Fibroblast of lung (primary cell): ENCODE data around the gene ABCF2. TPM values are rescaled to one million over a fixed set of nuclear protein-coding genes. Genes with fewer than 3 reads are reported as not detected.
A peak's percentile ranks its signal among the peaks of the same experiment; 100 is the strongest.

Experiments used
- DNase-seq, 2 donors: peaks; one replicate each; pipeline versions ENCODE4 v3.0.0 to v3.0.0-alpha.2; 2010; ENCODE audit warnings: low read depth in 2 of 2
- H2AFZ ChIP-seq: 2 replicates; pipeline ENCODE4 v1.5.1; 2012; ENCODE audit warnings: low read length, control low read depth, inconsistent platforms
- H3K27ac ChIP-seq: 2 replicates; pipeline ENCODE4 v1.5.1; 2011; ENCODE audit warnings: low read length, control low read depth; ENCODE audit not compliant: insufficient read depth
- H3K27me3 ChIP-seq: 2 replicates; pipeline ENCODE4 v1.5.1; 2011; ENCODE audit warnings: mild to moderate bottlenecking, low read length; ENCODE audit not compliant: control insufficient read depth, insufficient read depth
- H3K36me3 ChIP-seq: 2 replicates; pipeline ENCODE4 v1.5.1; 2011; ENCODE audit warnings: low read length; ENCODE audit not compliant: control insufficient read depth, insufficient read depth
- H3K4me1 ChIP-seq: 2 replicates; pipeline ENCODE4 v1.5.1; 2011; ENCODE audit warnings: low read length; ENCODE audit not compliant: control insufficient read depth, insufficient read depth; ENCODE audit errors: extremely low read depth
- H3K4me2 ChIP-seq: 2 replicates; pipeline ENCODE4 v1.5.1; 2011; ENCODE audit warnings: low read length, control low read depth; ENCODE audit not compliant: insufficient read depth; ENCODE audit errors: extremely low read depth
- H3K4me3 ChIP-seq, 4 experiments: fragments of 200-600 bp in 1 of 4; sonication (generic) in 1 of 4; replicated peaks in 1 of 4; 2 replicates each; pipeline ENCODE4 v1.5.1; 2011 to 2016; ENCODE audit warnings: low read length in 4 of 4, low read depth in 3 of 4, mild to moderate bottlenecking in 3 of 4, control low read depth in 2 of 4, inconsistent platforms in 1 of 4, mixed read lengths in 1 of 4; ENCODE audit not compliant: insufficient read depth in 1 of 4; ENCODE audit errors: control extremely low read depth in 1 of 4
- H3K79me2 ChIP-seq: 2 replicates; pipeline ENCODE4 v1.5.1; 2012; ENCODE audit warnings: mild to moderate bottlenecking, low read length, inconsistent platforms; ENCODE audit not compliant: control insufficient read depth, insufficient read depth
- H3K9ac ChIP-seq: 2 replicates; pipeline ENCODE4 v1.5.1; 2011; ENCODE audit warnings: mild to moderate bottlenecking, low read length, control low read depth; ENCODE audit not compliant: insufficient read depth
- H3K9me3 ChIP-seq: 2 replicates; pipeline ENCODE4 v1.5.1; 2012; ENCODE audit warnings: low read depth, low read length; ENCODE audit not compliant: control insufficient read depth, insufficient read depth
- H4K20me1 ChIP-seq: 2 replicates; pipeline ENCODE4 v1.5.1; 2011; ENCODE audit warnings: low read length; ENCODE audit not compliant: control insufficient read depth, insufficient read depth; ENCODE audit errors: extremely low read depth
- EZH2 ChIP-seq: IDR thresholded peaks from 2 replicates; pipeline ENCODE4 v1.5.1; 2012; ENCODE audit warnings: low read length, control low read depth, mild to moderate bottlenecking; ENCODE audit errors: missing control alignments
- polyA plus RNA-seq, 2 donors: library from polyadenylated mRNA; depleted of rRNA in 1 of 2; stranded (reverse) in 1 of 2; unstranded in 1 of 2; fragments of >200 nt; gene quantifications; 2 replicates each; pipeline ENCODE4 v1.2.1, GENCODE V29; 2011 to 2012; ENCODE audit warnings: missing spikeins in 1 of 2
- total RNA-seq: library from RNA; depleted of rRNA; stranded (reverse); fragments of >200 nt; gene quantifications from 2 replicates; pipeline ENCODE4 v1.2.1, GENCODE V29; 2014
- TF ChIP-seq, protein P1 (sequence below), 2 donors: IDR thresholded peaks in 1 of 2; conservative IDR thresholded peaks in 1 of 2; 1 replicate in 1 of 2; 2 replicates in 1 of 2; pipeline ENCODE4 v1.5.1; 2011 to 2012; ENCODE audit warnings: low read length in 2 of 2, control low read depth in 1 of 2, inconsistent platforms in 1 of 2, low read depth in 1 of 2, mild to moderate bottlenecking in 1 of 2

The ABCF2 gene
- total and polyA plus RNA-seq, 2 donors (not counting 1 experiment from before 2014, with no cell fraction given), result 41.6 to 46.4 TPM

DNA sequence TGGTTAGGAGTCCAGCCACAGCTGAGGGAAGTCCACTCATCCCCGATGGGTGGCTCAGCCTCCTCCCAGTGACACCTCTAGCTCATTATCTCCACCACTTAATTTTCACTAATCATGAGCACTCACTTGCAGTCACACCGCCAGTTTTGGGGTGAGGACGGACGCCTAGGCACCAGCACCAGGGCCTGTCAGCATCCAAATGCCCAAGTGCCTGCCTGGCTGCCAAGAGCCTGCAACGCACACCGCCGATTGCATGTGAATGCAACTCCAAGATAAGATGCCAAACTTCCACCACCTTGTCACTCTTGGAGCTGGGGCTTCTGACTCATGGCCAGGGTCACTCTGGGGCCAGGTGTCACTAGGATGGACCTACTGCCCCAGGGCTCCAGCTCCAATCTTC lies 45.9 kb upstream of the ABCF2 start:
- no peaks in the 10 kb centered on the region for H3K79me2 ChIP-seq
- H3K9ac ChIP-seq, result no peak overlapping the region
- H3K9me3 ChIP-seq, result no peaks in the 10 kb centered on the region
- no peak overlapping the region for H3K4me2 ChIP-seq
- no peaks in the 10 kb centered on the region for H4K20me1 ChIP-seq
- no peaks in the 10 kb centered on the region for H3K4me1 ChIP-seq
- DNase-seq, result no peak
- no peaks in the 10 kb centered on the region for H3K36me3 ChIP-seq
- peaks cover 8% of the 10 kb centered on the region for H3K27me3 ChIP-seq
- no peak overlapping the region for H3K27ac ChIP-seq
- no peak overlapping the region for H2AFZ ChIP-seq
- H3K4me3 ChIP-seq, result no peak overlapping the region
- no peak for TF ChIP-seq EZH2
- TF ChIP-seq, protein P1, sequence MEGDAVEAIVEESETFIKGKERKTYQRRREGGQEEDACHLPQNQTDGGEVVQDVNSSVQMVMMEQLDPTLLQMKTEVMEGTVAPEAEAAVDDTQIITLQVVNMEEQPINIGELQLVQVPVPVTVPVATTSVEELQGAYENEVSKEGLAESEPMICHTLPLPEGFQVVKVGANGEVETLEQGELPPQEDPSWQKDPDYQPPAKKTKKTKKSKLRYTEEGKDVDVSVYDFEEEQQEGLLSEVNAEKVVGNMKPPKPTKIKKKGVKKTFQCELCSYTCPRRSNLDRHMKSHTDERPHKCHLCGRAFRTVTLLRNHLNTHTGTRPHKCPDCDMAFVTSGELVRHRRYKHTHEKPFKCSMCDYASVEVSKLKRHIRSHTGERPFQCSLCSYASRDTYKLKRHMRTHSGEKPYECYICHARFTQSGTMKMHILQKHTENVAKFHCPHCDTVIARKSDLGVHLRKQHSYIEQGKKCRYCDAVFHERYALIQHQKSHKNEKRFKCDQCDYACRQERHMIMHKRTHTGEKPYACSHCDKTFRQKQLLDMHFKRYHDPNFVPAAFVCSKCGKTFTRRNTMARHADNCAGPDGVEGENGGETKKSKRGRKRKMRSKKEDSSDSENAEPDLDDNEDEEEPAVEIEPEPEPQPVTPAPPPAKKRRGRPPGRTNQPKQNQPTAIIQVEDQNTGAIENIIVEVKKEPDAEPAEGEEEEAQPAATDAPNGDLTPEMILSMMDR (conservative IDR thresholded peaks at IDR 0.05 in 1 of 2, IDR thresholded peaks at IDR 0.05 in 1 of 2; ENCODE audit: low read depth in 1 of 2, low read length in 2 of 2), result no peak

DNA sequence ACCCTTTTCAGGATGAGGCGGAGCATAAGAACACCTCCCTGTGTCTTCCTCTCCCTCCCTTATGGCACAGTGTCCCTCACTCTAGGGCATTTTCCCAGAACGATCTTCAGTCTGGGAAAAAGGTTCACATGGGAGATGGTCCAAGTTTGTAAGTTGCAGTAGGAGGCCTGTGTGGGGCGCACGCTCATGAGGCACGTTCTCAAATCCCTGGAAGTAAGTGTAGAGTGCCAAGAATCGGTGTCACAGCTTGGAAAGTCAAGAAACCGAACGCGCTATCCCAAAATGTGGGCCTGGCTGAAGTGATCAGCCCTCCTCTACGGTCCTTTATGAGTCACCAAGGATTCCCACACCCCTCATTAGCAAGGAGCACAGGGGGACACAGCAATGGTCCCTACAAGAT lies 45.4 kb upstream of the ABCF2 start:
- Histone ChIP-seq H3K36me3 (no peaks in the 10 kb centered on the region), H4K20me1 (no peaks in the 10 kb centered on the region), H3K27ac (no peak overlapping the region), H3K4me1 (no peaks in the 10 kb centered on the region), H3K4me3 (no peak overlapping the region), H3K27me3 (peaks cover 8% of the 10 kb centered on the region), H3K9me3 (no peaks in the 10 kb centered on the region), H2AFZ (no peak overlapping the region), H3K4me2 (no peak overlapping the region), H3K79me2 (no peaks in the 10 kb centered on the region), H3K9ac (no peak overlapping the region)
- TF ChIP-seq EZH2, result peak; percentile 32
- TF ChIP-seq, protein P1 (conservative IDR thresholded peaks at IDR 0.05 in 1 of 2, IDR thresholded peaks at IDR 0.05 in 1 of 2; ENCODE audit: low read depth in 1 of 2, low read length in 2 of 2), result peak; percentile 14 to 15
- peak in 1 of 2 donors; percentile 8 for DNase-seq

DNA sequence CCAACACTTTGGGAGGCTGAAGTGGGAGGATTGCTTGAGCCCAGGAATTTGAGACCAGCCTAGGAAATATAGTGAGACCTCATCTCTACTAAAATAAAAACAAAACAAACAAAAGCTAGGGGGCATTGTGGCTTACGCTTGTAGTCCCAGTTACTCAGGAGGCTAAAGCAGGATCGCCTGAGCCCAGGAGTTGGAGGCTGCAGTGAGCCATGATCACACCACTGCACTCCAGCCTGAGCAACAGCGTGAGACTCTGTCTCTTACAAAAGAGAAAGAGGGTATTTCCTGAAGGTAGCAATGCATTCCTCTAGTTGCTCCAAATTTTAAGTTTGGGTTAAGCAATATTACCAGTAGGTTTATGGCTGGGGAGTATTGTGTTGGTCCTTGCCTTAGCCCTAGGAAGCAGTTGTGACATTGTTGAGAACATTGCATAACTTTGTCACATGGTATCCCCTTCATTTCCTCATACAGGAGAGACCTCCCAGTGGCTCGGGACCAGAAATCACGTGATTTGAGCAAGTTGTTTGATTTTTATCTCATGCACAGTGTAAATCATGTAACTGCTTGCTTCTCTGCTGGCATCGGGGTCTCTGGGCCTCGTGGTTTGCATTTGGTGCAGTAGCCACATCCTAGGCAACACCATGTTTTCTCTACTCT lies 44.8 kb upstream of the ABCF2 start:
- peak; percentile 44 for TF ChIP-seq EZH2
- TF ChIP-seq, protein P1 (conservative IDR thresholded peaks at IDR 0.05 in 1 of 2, IDR thresholded peaks at IDR 0.05 in 1 of 2; ENCODE audit: low read depth in 1 of 2, low read length in 2 of 2), result no peak
- Histone ChIP-seq H3K27ac (no peak overlapping the region), H4K20me1 (no peaks in the 10 kb centered on the region), H3K36me3 (no peaks in the 10 kb centered on the region), H3K27me3 (peaks cover 13% of the 10 kb centered on the region), H3K4me3 (no peak overlapping the region), H3K79me2 (no peaks in the 10 kb centered on the region), H3K9ac (no peak overlapping the region), H3K4me1 (no peaks in the 10 kb centered on the region), H3K9me3 (no peaks in the 10 kb centered on the region), H2AFZ (no peak overlapping the region), H3K4me2 (no peak overlapping the region)
- DNase-seq, result peak in 1 of 2 donors; percentile 67
